PC-3 (cell line): ENCODE data around the gene FOXN3.

Source experiments
- EZH2 ChIP-seq: fragments of 300-600 bp; sonication (generic); IDR thresholded peaks from one replicate; pipeline ENCODE4 v1.6.1; 2017; ENCODE audit warnings: antibody characterized with exemption, mild to moderate bottlenecking, low read length; ENCODE audit not compliant: unreplicated experiment
- TF ChIP-seq, protein P1 (sequence below): fragments of 300-600 bp; sonication (generic); conservative IDR thresholded peaks from 2 replicates; pipeline ENCODE4 v1.5.1; 2017; ENCODE audit warnings: antibody characterized with exemption, low read depth, mild to moderate bottlenecking, low read length

DNA sequence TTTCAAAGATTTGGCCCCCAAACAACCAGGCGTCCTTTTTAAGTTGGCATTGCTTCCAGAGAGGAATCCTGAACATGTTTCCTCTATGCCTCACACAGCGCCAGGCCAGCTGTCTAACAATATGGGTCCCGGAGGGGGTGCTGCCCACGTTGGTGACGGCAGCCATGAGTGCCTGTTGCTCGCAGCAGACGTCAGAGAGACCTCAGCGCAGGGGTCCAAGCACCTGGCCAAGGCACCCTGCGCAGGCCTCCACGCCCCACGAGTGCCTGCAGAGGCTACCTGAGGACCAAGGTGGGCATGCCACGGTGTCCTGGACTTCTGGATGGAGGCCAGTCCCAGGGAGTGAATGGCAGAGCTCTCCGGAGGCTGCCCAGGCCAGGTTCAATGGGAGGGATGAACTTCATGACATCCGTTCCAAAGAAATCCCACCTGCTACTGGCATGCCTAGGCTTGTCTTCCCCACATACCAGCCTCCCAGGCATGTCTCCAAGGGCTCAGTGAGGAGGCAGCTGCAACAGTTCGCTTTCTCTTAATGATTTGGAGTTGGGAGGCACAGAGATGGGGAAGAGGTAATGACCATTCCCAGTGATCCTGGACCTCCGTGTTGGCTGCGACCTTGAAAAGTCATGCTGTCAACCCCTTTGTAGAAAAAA lies 11.6 kb upstream of the FOXN3 start:
- TF ChIP-seq, protein P1, sequence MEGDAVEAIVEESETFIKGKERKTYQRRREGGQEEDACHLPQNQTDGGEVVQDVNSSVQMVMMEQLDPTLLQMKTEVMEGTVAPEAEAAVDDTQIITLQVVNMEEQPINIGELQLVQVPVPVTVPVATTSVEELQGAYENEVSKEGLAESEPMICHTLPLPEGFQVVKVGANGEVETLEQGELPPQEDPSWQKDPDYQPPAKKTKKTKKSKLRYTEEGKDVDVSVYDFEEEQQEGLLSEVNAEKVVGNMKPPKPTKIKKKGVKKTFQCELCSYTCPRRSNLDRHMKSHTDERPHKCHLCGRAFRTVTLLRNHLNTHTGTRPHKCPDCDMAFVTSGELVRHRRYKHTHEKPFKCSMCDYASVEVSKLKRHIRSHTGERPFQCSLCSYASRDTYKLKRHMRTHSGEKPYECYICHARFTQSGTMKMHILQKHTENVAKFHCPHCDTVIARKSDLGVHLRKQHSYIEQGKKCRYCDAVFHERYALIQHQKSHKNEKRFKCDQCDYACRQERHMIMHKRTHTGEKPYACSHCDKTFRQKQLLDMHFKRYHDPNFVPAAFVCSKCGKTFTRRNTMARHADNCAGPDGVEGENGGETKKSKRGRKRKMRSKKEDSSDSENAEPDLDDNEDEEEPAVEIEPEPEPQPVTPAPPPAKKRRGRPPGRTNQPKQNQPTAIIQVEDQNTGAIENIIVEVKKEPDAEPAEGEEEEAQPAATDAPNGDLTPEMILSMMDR, result no peak
- TF ChIP-seq EZH2, result no peak
